Skin of body (tissue), 2 donors: Measurements from ENCODE around the gene HK3. TPM values are rescaled to one million over a fixed set of nuclear protein-coding genes. Genes with fewer than 3 reads are reported as not detected.
"Not testable (repeated sequence)": the region's sequence is repeated elsewhere in the genome, so short reads cannot be mapped to it uniquely, and the experiment has no call there.

Experiments
- DNase-seq: peaks from one replicate; lab custom pipeline; 2025; lab: John Stamatoyannopoulos, UW
- total RNA-seq: library from RNA; depleted of rRNA; stranded (reverse); fragments of >200 nt; gene quantifications from one replicate; pipeline ENCODE4 v1.2.3, GENCODE V29; 2014

The HK3 gene
- total RNA-seq, 1 donor from 2014 or later, result 7.1 TPM

DNA sequence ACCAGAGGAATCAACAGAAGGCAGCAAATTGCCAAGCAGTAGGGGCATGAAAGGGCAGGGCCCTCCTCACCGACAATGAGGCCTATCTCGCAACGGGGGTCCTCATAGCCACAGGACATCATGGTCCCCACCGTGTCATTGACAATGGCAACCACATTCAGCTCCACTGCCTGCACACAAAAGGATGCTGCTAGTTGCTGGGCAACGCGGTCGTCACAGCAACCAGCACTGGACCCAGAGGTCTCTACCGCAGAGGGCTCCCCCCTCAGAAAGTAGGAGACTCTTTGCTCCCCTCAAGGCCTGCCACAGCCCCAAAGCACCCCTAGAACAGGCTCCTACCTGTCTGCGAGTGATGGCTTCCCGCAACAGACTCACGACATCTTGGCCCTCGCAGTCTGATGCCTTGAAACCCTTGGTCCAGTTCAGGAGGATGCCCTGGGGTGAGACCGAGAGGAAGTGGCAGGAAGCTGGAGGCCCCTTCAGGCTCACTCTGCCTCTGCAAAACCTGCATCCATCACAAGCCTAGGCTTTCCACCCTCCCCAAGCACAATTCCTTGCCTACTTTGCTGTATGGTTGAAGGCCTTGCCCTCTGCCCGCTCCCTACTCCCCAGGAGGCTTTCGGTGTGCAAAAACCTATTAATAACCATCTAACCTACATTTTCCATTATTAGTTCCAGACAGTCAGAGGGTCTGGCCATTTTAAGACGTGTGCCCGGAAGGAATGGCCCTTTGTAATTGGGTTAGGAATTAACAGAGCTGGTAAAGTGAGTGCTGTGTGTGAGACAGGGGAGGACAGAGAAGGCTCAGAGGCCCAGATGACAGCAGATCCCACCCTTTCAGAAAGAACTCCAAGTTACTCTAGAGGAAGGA is 15.2 kb downstream of the HK3 start:
- no peak for DNase-seq

DNA sequence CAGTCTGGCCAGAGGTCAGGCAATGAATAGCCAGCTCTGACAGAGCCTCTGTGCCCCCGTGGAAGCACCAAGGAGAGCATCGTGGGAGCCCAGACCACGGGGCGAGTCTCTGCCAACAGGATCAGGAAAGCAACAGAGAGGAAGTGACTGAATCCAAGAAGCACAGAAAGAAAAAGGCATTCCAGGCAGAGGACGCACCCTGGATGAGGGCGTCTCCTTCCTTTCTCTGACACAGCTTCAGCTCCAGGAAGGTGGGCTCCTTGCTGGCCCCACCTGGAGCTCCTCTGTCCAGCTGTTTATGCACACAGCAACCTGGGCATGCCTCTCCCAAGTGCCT is 16.6 kb downstream of the HK3 start:
- no peak for DNase-seq

DNA sequence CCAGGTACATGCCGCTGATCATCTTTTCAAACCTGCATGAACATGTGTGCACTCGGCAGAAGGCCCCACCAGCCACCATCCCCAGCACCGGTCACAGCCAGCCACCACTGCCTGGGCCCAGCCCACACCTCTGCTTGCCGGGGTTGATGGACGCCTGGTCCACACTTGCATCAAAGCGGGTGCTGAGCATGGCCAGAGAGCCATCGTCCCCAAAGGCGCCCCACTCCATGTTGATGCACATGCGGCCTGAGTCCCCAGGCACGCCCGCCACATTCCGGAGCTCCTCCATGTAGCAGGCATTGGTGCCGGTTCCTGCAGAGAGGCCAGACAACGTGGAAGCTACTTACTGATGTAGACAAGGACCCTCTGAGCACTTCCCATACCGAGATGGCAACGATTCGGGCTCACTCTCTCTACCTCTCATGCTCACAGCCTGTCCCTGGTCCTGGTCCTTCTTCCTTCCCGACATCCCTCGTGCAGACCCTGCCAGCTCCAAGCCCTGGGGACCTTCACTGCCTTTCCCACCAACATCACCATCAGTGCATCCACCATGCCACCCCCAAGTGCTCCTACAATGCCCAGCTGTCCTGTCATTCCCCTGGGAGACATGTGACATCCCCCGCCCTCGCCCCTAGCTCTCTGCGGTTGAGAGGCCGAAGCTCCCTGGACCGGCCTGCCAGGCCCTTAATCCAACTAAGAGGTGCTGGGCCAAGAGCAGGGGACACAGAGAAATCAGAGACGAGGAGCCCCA is 17.2 kb downstream of the HK3 start:
- no peak for DNase-seq

DNA sequence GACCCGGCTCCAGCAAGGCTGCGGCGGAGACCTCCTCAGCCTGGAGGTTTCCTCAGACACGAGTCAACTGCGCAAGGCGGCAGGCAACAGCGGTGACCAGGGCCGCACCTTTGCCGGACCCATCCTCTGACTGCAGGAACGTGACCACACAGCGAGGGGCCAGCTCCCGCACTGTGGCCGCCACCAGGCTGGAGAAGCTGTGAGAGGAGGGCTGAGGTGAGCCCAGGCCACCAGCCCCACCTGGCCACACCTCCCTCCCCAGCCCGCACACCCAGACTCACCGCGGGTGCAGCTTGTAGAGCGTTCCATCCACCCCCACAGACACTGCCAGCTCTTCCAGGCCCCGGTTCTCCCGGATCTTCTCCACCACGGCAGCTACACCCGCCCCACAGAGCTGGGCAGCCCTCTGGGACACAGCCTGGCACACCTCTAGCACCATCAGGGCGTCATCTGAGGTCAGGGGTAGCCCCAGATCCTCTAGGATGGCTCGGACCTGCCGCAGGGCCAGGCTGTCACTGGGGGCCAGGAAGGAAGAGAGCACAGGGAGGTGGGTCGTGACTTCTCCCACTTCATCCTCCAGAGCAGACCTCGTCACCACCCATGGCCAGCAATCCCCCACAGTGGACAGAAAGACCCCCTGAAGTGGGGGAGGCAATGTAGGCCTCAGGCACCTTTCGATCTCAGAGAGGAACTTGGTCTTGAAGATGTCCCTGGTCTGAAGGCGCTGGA is 18.0 kb downstream of the HK3 start:
- no peak for DNase-seq

DNA sequence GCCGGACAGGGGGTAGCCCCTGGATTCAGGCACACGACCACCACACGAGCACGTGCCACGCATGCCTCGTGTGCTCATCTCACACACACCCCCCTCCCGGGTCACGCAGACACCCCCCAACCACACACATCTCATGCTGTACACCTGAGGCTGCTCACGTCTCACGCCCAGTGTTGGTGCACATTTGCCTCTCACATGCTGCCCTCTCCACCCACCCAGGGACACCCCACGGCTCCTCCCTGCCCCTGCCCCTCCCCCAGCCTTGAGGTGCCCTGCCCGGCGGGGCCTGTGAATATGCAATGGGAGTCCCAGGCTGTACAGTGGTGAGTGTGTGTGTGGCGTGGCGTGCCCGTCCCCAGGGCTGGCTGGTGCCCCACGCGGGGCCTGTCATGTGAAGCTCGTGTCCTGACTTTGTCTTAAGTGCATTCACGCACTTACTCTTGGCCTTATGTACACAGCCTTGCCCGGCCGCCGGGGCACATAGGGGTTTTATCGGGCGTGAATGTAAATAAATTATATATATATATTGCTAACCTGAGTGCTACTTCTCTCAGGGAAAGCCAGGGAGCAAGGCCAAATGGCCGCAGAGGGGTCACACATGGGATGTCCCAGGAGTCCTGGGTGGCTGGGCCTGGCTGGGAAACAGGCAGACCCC is 18.7 kb downstream of the HK3 start:
- DNase-seq, result no peak

DNA sequence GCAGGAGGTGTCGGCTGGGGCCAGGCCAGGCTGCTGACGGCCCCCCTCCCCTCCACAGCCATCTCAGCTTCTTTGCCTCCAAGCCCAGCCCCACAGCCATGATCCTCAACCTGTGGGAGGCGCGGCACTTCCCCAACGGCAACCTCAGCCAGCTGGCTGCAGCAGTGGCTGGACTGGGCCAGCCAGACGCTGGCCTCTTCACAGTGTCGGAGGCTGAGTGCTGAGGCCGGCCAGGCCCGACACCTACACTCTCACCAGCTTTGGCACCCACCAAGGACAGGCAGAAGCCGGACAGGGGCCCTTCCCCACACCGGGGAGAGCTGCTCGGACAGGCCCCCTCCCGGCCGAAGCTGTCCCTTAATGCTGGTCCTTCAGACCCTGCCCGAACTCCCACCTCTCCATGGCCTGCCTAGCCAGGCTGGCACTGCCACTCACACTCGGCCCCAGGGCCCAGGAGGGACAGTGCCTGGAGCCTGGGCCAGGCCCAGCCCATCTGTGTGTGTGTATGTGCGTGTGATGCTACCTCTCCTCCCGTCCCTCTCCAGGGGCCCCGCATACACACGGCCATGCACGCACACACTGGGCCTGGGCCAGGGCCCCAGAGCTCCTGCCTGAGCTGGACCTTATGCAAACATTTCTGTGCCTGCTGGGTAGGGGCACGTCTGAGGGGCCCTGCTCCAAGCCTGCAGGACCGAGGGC is 19.3 kb downstream of the HK3 start:
- no peak for DNase-seq

DNA sequence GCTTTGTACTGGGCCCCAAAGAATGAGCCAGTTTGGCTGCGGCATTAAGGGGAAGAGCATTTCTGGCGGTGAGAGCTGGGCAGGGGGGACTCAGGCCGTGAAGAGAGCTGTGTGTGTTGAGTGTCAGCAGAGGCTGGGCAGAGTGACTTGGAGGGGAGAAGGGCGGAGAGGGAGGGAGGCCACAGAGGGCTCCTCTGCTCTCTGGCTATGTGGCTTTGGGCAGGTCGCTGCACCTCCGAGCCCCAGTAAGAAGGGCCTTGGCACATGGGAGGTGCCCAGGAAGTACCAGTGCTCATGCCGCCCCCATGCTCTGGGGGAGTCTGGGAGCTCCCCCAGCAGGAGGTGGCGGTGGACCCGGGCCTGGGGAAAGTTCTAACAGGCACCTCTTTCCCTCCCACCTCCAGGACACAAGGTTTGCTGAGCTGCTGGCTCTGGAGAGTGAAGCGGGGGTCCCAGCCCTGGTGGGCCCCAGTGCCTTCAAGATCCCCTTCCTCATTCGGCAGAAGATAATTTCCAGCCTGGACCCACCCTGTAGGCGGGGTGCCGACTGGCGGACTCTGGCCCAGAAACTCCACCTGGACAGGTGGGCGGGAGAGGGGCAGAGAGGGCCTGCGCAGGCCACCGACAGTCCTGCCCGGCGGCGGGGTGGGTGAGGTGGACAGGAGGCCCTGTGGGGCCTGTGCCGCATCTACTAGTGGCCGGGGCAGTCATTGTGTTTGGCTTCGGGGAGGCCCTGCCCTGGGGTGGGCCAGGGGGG is 20.1 kb downstream of the HK3 start:
- no peak for DNase-seq

DNA sequence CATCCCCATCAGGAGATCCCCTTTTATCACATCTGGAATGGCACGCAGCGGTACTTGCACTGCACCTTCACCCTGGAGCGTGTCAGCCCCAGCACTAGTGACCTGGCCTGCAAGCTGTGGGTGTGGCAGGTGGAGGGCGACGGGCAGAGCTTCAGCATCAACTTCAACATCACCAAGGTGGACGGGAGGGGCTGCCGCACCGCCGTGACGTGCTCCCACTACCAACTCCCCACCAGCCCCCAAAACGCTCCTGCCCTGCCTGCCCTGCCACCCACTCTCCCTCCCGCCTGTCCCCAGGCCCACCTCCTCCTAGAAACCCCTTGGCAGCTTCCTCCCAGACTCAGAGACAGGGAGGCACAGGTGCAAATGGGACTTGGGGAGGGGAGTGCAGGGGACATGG is 20.7 kb downstream of the HK3 start:
- DNase-seq, result no peak

DNA sequence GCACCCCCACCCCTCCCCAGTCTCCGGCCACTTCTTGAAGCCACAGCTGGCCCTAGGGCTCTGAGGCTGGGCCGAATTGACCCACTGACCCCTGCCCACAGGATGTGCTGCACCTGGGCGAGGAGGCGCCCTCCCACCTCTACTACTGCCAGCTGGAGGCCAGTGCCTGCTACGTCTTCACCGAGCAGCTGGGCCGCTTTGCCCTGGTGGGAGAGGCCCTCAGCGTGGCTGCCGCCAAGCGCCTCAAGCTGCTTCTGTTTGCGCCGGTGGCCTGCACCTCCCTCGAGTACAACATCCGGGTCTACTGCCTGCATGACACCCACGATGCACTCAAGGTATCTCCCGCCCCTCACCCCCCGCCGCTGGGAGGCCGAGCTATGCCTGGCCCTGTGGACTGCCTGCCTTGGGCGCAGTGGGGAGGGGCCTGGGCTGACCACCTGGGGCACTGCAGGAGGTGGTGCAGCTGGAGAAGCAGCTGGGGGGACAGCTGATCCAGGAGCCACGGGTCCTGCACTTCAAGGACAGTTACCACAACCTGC is 21.3 kb downstream of the HK3 start:
- no peak for DNase-seq

DNA sequence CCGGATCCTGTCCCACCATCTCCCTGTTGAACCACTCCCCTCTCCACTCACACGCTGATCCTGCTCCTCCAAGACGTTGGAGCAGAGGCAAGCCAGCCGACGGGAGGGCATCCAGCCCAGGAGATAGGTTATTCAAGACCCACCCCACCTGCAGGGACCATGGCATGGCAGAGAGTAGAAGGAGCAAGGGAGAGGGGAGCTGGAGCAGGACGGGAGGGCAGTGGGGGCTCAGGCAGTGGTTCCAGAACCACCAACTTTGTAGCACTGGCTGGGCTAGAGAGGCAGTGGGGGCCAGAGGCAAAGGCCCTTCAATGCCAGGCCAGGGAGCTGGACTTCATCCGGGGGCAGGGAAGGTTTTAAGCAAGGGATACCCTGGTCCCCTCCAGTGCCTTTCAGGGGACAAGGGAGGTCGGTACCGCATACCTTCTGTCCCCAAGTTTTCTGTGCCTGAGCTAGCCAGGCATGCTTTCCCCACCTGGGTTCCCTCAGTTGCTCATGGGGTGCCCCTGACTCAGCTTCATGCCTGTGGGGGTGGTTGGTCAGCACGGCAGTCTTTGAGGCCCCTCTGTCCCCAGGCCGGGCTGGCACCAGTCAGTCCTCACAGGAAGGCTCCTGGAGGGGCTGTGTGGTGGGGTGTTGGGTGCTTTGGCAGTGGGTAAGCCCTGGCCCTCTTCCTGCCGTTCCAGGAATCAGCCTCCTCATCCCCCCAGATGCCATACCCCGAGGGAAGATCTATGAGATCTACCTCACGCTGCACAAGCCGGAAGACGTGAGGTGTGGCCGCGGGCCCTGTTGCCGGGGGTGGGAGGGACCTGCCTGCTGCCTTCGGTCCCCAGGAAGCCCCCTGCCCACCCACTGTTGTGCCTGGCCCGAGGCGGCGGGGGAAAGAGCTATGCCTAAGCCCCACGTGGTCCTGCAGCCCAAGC is 22.4 kb downstream of the HK3 start:
- DNase-seq, result no peak

DNA sequence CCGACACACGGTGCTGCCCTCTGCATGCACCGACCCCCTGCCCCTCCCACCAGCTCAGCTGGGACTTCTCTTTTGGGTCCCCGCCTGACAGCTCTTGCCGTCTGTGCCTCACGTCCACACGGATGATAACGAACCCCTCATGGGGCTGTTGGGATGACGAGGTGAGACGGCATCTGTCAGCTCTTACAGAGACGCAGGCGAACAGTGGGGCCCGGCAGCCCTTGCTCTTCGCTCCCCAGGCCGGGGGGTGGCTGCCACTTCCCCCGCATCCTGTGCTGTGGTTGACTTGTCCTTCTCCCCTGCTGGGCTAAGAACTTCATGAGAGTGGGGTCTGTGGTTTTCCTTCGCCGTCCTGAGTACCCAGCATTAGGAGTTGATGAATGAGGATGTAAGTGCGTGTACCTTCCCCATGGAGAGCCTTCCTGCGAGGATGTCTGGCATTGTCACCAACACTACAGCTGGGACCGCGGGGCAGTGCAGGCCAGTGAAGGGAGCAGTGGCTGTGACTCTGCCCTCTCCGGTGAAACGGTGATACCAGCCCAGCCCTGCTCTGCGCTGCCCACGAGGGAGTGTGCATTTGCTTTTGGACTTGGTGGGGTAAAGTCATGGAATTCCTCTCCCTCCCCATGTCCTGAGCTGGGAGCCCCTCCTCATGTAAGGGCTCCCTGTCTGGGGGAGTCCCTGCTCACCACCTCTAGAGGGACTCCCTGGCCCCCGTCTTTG is 23.2 kb downstream of the HK3 start:
- DNase-seq, result no peak

DNA sequence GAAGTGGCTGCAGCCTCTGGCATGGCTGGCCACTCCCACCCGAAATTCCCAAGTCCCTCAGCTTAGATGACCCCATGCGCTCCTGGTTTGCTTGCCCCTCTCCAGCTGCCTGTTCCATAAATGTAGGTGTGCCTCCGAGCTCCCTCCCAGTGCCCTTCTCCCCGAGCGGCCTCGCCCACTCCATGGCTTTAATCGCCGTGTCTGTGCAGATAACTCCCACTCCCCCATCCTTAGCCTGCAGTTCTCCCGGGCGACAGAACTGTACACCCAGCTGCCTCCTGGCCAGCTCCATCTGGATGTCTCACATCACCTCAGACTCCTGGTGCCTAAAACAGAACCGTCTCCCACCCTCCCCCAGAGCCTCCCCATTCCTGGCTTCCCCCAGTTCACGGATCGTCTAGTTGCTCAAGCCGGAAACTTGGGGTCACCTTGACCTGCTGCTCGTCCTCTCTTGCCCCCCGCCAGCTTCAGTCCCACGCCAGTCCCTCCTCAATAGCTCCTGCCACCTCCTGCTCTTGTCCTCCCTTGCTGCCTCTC is 24.1 kb downstream of the HK3 start:
- DNase-seq, result no peak

DNA sequence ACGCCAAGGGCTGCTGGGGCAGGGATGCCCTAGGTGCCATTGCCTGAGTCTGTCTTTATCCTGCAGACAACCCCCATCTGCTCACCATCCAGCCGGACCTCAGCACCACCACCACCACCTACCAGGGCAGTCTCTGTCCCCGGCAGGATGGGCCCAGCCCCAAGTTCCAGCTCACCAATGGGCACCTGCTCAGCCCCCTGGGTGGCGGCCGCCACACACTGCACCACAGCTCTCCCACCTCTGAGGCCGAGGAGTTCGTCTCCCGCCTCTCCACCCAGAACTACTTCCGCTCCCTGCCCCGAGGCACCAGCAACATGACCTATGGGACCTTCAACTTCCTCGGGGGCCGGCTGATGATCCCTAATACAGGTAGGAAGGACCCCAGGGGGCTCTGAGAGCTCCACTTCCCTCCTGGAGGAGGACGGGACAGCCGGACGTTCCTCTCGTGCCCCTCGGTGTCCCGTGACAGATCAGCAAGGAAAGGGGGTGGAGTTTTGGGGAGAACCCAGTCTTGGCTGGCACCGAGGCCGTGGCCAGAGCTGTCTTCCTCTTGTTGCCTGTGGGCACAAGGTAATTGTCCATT is 24.9 kb downstream of the HK3 start:
- no peak for DNase-seq

DNA sequence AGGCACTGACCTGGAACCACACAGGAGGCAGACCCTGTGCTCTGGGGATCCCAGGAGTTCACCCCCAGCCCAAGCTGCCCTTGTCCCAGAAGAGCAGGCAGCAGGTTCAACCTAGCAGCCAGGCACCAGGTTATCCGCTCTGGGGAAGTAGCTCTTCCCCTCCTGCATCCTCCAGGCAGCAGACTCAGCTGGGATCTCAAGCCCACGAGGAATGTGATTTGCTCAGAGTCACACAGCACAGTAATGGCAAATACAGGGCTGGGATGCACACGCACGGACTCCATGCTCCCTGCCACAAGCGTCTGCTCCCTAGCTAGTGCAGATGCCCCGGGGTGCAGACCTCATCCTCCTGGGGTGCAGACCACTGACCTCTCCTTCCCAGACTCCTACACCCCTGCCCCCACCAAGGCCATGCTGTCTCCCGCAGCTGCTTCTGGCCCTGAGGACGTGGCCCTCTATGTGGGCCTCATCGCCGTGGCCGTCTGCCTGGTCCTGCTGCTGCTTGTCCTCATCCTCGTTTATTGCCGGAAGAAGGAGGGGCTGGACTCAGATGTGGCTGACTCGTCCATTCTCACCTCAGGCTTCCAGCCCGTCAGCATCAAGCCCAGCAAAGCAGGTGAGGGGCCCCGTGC is 25.5 kb downstream of the HK3 start:
- DNase-seq, result no peak

DNA sequence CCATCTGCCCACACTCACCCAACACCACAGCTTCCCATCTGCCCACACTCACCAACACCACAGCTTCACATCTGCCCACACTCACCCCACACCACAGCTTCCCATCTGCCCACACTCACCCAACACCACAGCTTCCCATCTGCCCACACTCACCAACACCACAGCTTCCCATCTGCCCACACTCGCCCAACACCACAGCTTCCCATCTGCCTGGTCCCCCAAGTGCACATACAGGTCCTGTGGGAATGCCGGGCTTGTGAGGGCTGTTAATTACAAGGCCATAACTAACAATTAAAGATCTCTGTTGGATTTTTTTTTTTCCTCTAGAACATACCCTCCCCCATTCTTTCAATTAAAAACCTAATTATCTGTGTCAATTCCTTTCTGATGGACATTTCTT is 26.1 kb downstream of the HK3 start:
- not testable (repeated sequence) for DNase-seq

DNA sequence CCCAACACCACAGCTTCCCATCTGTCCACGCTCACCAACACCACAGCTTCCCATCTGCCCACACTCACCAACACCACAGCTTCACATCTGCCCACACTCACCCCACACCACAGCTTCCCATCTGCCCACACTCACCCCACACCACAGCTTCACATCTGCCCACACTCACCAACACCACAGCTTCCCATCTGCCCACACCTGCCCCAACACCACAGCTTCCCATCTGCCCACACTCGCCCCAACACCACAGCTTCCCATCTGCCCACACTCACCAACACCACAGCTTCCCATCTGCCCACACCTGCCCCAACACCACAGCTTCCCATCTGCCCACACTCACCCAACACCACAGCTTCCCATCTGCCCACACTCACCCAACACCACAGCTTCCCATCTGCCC is 26.6 kb downstream of the HK3 start:
- not testable (repeated sequence) for DNase-seq

DNA sequence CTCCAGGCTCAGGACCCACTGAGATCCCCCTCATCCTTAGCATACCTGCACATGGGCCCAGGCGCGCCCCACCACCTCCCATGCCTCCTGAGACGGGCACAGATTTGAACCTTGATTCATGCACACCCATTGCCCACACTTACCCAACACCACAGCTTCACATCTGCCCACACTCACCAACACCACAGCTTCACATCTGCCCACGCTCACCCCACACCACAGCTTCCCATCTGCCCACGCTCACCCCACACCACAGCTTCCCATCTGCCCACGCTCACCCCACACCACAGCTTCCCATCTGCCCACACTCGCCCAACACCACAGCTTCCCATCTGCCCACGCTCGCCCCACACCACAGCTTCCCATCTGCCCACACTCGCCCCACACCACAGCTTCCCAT is 28.5 kb downstream of the HK3 start:
- DNase-seq, result not testable (repeated sequence)
